ENCODE results near the gene MUSTN1.

Gene MUSTN1

GRCh38 chr3:52865994-52866393, 31.2 kb upstream of the MUSTN1 start:
- H3F3A ChIP-seq (ENCODE audit: low read depth), result no peaks in the 10 kb centered on the region
- H3K4me1 ChIP-seq (ENCODE audit: insufficient read depth, low read length, poor library complexity, severe bottlenecking), result no peaks in the 10 kb centered on the region
- no peaks in the 10 kb centered on the region for H3K9me3 ChIP-seq (ENCODE audit: insufficient read depth, low read depth, low read length)
- H3K27me3 ChIP-seq (ENCODE audit: insufficient read depth, low read length, poor library complexity, severe bottlenecking), result no peaks in the 10 kb centered on the region
- H3K36me3 ChIP-seq (ENCODE audit: insufficient read depth, low read length), result no peaks in the 10 kb centered on the region
- no peaks in the 10 kb centered on the region for H4K20me1 ChIP-seq (ENCODE audit: insufficient read depth, low read length, poor library complexity, severe bottlenecking)
- H2AFZ ChIP-seq (ENCODE audit: low read length), result no peak overlapping the region
- no peak overlapping the region for H3K4me2 ChIP-seq (ENCODE audit: low read depth, low read length, poor library complexity, severe bottlenecking)
- no peak overlapping the region for H3K9ac ChIP-seq (ENCODE audit: low read depth, low read length, poor library complexity, severe bottlenecking)
- no peaks in the 10 kb centered on the region for H3K9me2 ChIP-seq (replicated peaks; ENCODE audit: low read depth, low read length)
- no peaks in the 10 kb centered on the region for H3K79me2 ChIP-seq (ENCODE audit: insufficient read depth, low read length)
- TF ChIP-seq EZH2phosphoT487 (IDR thresholded peaks at IDR 0.05; ENCODE audit: borderline replicate concordance) (no peak), CTCF (conservative IDR thresholded peaks at IDR 0.05; ENCODE audit: low read length) (no peak)
- no peak overlapping the region for H3K4me3 ChIP-seq (ENCODE audit: low read length, poor library complexity, severe bottlenecking)

- no peak overlapping the region for H3K9ac ChIP-seq (ENCODE audit: low read depth, low read length, poor library complexity, severe bottlenecking)
- H4K20me1 ChIP-seq (ENCODE audit: insufficient read depth, low read length, poor library complexity, severe bottlenecking), result no peaks in the 10 kb centered on the region
- no peaks in the 10 kb centered on the region for H3F3A ChIP-seq (ENCODE audit: low read depth)
- no peaks in the 10 kb centered on the region for H3K4me1 ChIP-seq (ENCODE audit: insufficient read depth, low read length, poor library complexity, severe bottlenecking)
- no peaks in the 10 kb centered on the region for H3K9me3 ChIP-seq (ENCODE audit: insufficient read depth, low read depth, low read length)
- H3K36me3 ChIP-seq (ENCODE audit: insufficient read depth, low read length), result no peaks in the 10 kb centered on the region
- no peaks in the 10 kb centered on the region for H3K79me2 ChIP-seq (ENCODE audit: insufficient read depth, low read length)
- no peaks in the 10 kb centered on the region for H3K9me2 ChIP-seq (replicated peaks; ENCODE audit: low read depth, low read length)
- no peak overlapping the region for H3K4me3 ChIP-seq (ENCODE audit: low read length, poor library complexity, severe bottlenecking)
- H2AFZ ChIP-seq (ENCODE audit: low read length), result no peak overlapping the region
- no peak overlapping the region for H3K4me2 ChIP-seq (ENCODE audit: low read depth, low read length, poor library complexity, severe bottlenecking)
- TF ChIP-seq CTCF (conservative IDR thresholded peaks at IDR 0.05; ENCODE audit: low read length) (no peak), EZH2phosphoT487 (IDR thresholded peaks at IDR 0.05; ENCODE audit: borderline replicate concordance) (no peak)
- no peaks in the 10 kb centered on the region for H3K27me3 ChIP-seq (ENCODE audit: insufficient read depth, low read length, poor library complexity, severe bottlenecking)
Observed at GRCh38 chr3:52860424-52860768, 25.6 kb upstream of the MUSTN1 start.

- TF ChIP-seq EZH2phosphoT487 (IDR thresholded peaks at IDR 0.05; ENCODE audit: borderline replicate concordance) (no peak), CTCF (conservative IDR thresholded peaks at IDR 0.05; ENCODE audit: low read length) (no peak)
- Histone ChIP-seq H3K9ac (ENCODE audit: low read depth, low read length, poor library complexity, severe bottlenecking) (no peak overlapping the region), H3K4me3 (ENCODE audit: low read length, poor library complexity, severe bottlenecking) (no peak overlapping the region), H3F3A (ENCODE audit: low read depth) (no peaks in the 10 kb centered on the region), H3K36me3 (ENCODE audit: insufficient read depth, low read length) (no peaks in the 10 kb centered on the region; the same call in 1 of the 2 replicates), H3K79me2 (ENCODE audit: insufficient read depth, low read length) (no peaks in the 10 kb centered on the region), H3K4me1 (ENCODE audit: insufficient read depth, low read length, poor library complexity, severe bottlenecking) (no peaks in the 10 kb centered on the region), H3K4me2 (ENCODE audit: low read depth, low read length, poor library complexity, severe bottlenecking) (no peak overlapping the region), H3K9me2 (replicated peaks; ENCODE audit: low read depth, low read length) (no peaks in the 10 kb centered on the region), H3K9me3 (ENCODE audit: insufficient read depth, low read depth, low read length) (no peaks in the 10 kb centered on the region), H4K20me1 (ENCODE audit: insufficient read depth, low read length, poor library complexity, severe bottlenecking) (no peaks in the 10 kb centered on the region), H2AFZ (ENCODE audit: low read length) (no peak overlapping the region), H3K27me3 (ENCODE audit: insufficient read depth, low read length, poor library complexity, severe bottlenecking) (no peaks in the 10 kb centered on the region)
Observed at GRCh38 chr3:52859686-52860423, 25.0 kb upstream of the MUSTN1 start.
